Dedifferentiated amniotic fluid mesenchymal stem cell (primary cell): ENCODE data around the gene PXMP2.
"Not testable (repeated sequence)": the region's sequence is repeated elsewhere in the genome, so short reads cannot be mapped to it uniquely, and the experiment has no call there.

Source experiments
- DNase-seq: peaks from one replicate; pipeline ENCODE4 v3.0.0-alpha.2; 2016; ENCODE audit errors: extremely low spot score

Gene PXMP2

GRCh38 chr12:132694888-132695287, 7.5 kb downstream of the PXMP2 start:
- DNase-seq: not testable (repeated sequence)

- no peak for DNase-seq
Observed at GRCh38 chr12:132695431-132695830, 8.0 kb downstream of the PXMP2 start.

GRCh38 chr12:132698341-132698740, 11.0 kb downstream of the PXMP2 start:
- no peak for DNase-seq

- no peak for DNase-seq
Observed at GRCh38 chr12:132700212-132700822, 12.9 kb downstream of the PXMP2 start.

- no peak for DNase-seq
Observed at GRCh38 chr12:132702640-132703039, 15.3 kb downstream of the PXMP2 start.

- DNase-seq: no peak
Observed at GRCh38 chr12:132703641-132704040, 16.3 kb downstream of the PXMP2 start.

- no peak for DNase-seq
Observed at GRCh38 chr12:132707241-132707640, 19.9 kb downstream of the PXMP2 start.

- no peak for DNase-seq
Observed at GRCh38 chr12:132708150-132708549, 20.8 kb downstream of the PXMP2 start.

- DNase-seq: no peak
Observed at GRCh38 chr12:132710043-132710404, 22.6 kb downstream of the PXMP2 start.

- peak; percentile 69 for DNase-seq
Observed at GRCh38 chr12:132710405-132711079, 23.2 kb downstream of the PXMP2 start, which contains the start of gene PGAM5. TSS of gene PGAM5 (plus strand) at chr12:132710842. CDS start at chr12:132710877, 35 bp downstream.

GRCh38 chr12:132711080-132711843, 23.9 kb downstream of the PXMP2 start:
- DNase-seq: no peak

- no peak for DNase-seq
Observed at GRCh38 chr12:132713123-132713522, 25.7 kb downstream of the PXMP2 start.

GRCh38 chr12:132715874-132716273, 28.5 kb downstream of the PXMP2 start:
- DNase-seq: no peak

GRCh38 chr12:132716356-132716755, 29.0 kb downstream of the PXMP2 start:
- no peak for DNase-seq

GRCh38 chr12:132717011-132717410, 29.6 kb downstream of the PXMP2 start:
- no peak for DNase-seq

GRCh38 chr12:132717531-132718387, 30.4 kb downstream of the PXMP2 start:
- no peak for DNase-seq

GRCh38 chr12:132718644-132719043, 31.3 kb downstream of the PXMP2 start:
- no peak for DNase-seq

GRCh38 chr12:132719141-132719953, 32.0 kb downstream of the PXMP2 start:
- no peak for DNase-seq

- no peak for DNase-seq
Observed at GRCh38 chr12:132719954-132720324, 32.6 kb downstream of the PXMP2 start.

GRCh38 chr12:132720606-132721345, 33.4 kb downstream of the PXMP2 start:
- no peak for DNase-seq
